Measurements from ENCODE around the gene SUN3. TPM values are rescaled to one million over a fixed set of nuclear protein-coding genes. Genes with fewer than 3 reads are reported as not detected.

The SUN3 gene
- polyA plus RNA-seq, 1 experiment = not detected

GRCh38 chr7:47973739-47974138 is 55.2 kb downstream of the SUN3 start:
- no peak for TF ChIP-seq CTCF (IDR thresholded peaks at IDR 0.05; ENCODE audit: insufficient read depth, low read depth, low read length)
- peaks cover 18% of the 10 kb centered on the region for H3K36me3 ChIP-seq (ENCODE audit: control insufficient read depth, insufficient read depth, low read length)
- no peak overlapping the region for H3K4me3 ChIP-seq (ENCODE audit: low read depth, low read length)
- CTCF ChIA-PET = interaction anchor here (0.6 to 2.6 kb wide), 3 partner anchors 10 to 136 kb away, joined by 3 to 10 read pairs (median 8); no protein-coding TSS in a partner anchor
- no peaks in the 10 kb centered on the region for H3K27me3 ChIP-seq (ENCODE audit: control insufficient read depth, insufficient read depth, low read length)
- POLR2A ChIA-PET = no interaction called here
- DNase-seq (ENCODE audit: low read depth) = no peak

- Histone ChIP-seq H3K4me3 (ENCODE audit: low read depth, low read length) (no peak overlapping the region), H3K27me3 (ENCODE audit: control insufficient read depth, insufficient read depth, low read length) (no peaks in the 10 kb centered on the region), H3K36me3 (ENCODE audit: control insufficient read depth, insufficient read depth, low read length) (peaks cover 24% of the 10 kb centered on the region)
- no peak for DNase-seq (ENCODE audit: low read depth)
- POLR2A ChIA-PET = no interaction called here
- CTCF ChIA-PET = interaction anchor here (1.1 to 9.6 kb wide), 2 partner anchors 26 to 140 kb away, joined by 4 to 59 read pairs; no protein-coding TSS in a partner anchor
- TF ChIP-seq CTCF (IDR thresholded peaks at IDR 0.05; ENCODE audit: insufficient read depth, low read depth, low read length) = no peak
Observed at GRCh38 chr7:47970761-47971160, 58.1 kb downstream of the SUN3 start.

- H3K27me3 ChIP-seq (ENCODE audit: control insufficient read depth, insufficient read depth, low read length) = no peaks in the 10 kb centered on the region
- ChIA-PET CTCF (interaction anchor here (0.5 to 9.6 kb wide), 23 partner anchors 9 to 787 kb away, joined by 3 to 59 read pairs (median 4); partner anchors contain the start of gene PKD1L1), POLR2A (no interaction called here)
- DNase-seq (ENCODE audit: low read depth) = no peak
- H3K4me3 ChIP-seq (ENCODE audit: low read depth, low read length) = no peak overlapping the region
- peaks cover 27% of the 10 kb centered on the region for H3K36me3 ChIP-seq (ENCODE audit: control insufficient read depth, insufficient read depth, low read length)
- peak; percentile 94 for TF ChIP-seq CTCF (IDR thresholded peaks at IDR 0.05; ENCODE audit: insufficient read depth, low read depth, low read length)
Observed at GRCh38 chr7:47968847-47969774, 59.8 kb downstream of the SUN3 start.

- Histone ChIP-seq H3K36me3 (ENCODE audit: control insufficient read depth, insufficient read depth, low read length) (peaks cover 27% of the 10 kb centered on the region), H3K27me3 (ENCODE audit: control insufficient read depth, insufficient read depth, low read length) (no peaks in the 10 kb centered on the region), H3K4me3 (ENCODE audit: low read depth, low read length) (no peak overlapping the region)
- no peak for TF ChIP-seq CTCF (IDR thresholded peaks at IDR 0.05; ENCODE audit: insufficient read depth, low read depth, low read length)
- ChIA-PET CTCF (interaction anchor here (0.6 to 9.6 kb wide), 6 partner anchors 15 to 701 kb away, joined by 3 to 59 read pairs (median 5); no protein-coding TSS in a partner anchor), POLR2A (no interaction called here)
- peak; percentile 36 for DNase-seq (ENCODE audit: low read depth)
Observed at GRCh38 chr7:47967708-47968107, 61.2 kb downstream of the SUN3 start.

GRCh38 chr7:47967123-47967522 is 61.8 kb downstream of the SUN3 start:
- Histone ChIP-seq H3K4me3 (ENCODE audit: low read depth, low read length) (no peak overlapping the region), H3K36me3 (ENCODE audit: control insufficient read depth, insufficient read depth, low read length) (peaks cover 31% of the 10 kb centered on the region), H3K27me3 (ENCODE audit: control insufficient read depth, insufficient read depth, low read length) (no peaks in the 10 kb centered on the region)
- DNase-seq (ENCODE audit: low read depth) = no peak
- TF ChIP-seq CTCF (IDR thresholded peaks at IDR 0.05; ENCODE audit: insufficient read depth, low read depth, low read length) = no peak
- CTCF ChIA-PET = interaction anchor here (0.7 to 9.6 kb wide), 4 partner anchors 15 to 188 kb away, joined by 3 to 59 read pairs (median 4); no protein-coding TSS in a partner anchor
- POLR2A ChIA-PET = no interaction called here

Data from BJ (cell line).